Embryonic facial prominence (tissue), 1 donor: Measurements from ENCODE around the gene ATP11A.

Experiments
- DNase-seq: peaks from one replicate; pipeline ENCODE4 v3.0.0-alpha.2; 2016; ENCODE audit errors: extremely low spot score

Gene ATP11A

DNA sequence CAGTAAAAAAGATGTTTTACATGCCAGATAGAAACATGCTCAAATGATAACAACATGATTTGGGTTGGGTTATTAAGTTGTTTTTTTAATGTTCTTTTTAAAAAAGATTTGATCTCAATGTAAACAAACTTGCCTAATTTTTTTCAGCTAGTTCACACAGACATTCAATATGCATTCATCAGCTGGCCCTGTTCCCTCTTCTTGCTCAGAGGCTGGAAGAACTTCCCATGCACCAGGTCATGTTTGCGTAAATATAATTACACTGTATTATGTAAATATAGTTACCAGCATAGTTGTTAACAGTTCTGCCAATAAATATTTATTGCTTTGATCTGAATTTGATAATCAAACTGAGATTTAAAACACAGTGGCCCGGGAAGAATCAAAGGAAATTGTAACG is 70.6 kb downstream of the ATP11A start:
- DNase-seq, result no peak

DNA sequence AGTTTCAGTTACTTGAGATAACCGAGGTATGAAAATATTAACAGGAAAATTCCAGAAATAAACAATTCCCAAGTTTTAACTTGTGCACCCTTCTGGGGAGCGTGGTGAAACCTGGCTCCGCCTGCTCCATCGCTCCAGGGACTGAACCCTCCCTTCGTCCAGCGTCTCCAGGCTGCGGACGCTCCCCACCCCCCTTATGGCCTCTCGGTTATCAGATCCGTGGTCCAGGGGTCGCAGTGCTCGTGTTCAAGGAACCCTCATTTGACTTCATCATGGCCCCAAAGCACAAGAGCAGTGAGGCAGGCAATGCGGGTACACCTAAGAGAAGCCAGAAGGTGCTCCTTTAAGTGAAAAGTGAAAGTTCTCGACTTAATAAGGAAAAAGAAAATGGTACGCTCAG is 71.1 kb downstream of the ATP11A start:
- no peak for DNase-seq

DNA sequence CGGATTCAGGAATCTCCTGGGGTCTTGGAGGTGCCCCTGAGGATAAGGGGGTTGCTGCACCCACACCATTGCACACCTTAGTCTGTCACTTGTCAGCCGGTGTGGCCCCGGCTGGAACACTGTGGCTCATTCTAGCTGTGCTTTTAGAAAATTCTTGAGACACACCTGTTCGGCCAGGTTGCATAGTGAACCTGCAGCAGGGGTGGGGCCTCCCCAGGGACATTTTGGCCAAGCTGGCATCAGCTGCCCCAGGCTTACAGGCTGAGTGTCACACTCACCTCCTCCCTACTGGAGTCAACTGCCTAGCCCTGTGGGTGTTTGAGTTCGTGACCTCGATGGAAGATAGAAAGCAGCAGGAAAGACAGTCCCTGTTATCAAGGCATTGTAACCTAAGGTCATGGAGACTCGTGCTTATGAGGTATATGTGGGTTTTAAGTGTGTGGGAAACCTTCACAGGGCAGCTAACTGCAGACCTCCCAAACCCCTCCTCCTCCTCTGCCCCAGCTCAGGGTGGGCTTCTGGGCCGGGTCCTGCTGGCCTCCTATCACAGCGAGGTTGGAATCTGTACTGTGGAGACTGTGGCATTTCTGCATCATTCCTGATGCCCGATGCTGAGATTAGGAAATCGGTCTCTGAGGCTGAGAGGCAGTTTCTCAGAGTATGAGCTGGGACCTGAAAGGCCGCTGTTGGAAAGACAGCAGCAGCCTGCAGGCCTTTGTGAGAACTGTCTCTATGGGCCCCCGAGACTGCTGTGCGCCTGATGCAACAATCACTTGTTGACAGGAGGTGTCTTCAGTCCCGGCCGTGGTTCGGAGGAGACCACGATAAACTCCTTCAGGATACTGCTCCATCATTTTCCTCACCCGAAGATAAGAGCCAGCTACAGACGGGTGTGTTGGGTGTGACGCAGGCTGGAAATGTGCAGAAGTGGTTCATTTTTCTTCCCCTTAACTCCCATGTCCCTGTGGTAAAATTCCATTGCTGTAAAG is 72.2 kb downstream of the ATP11A start:
- no peak for DNase-seq

DNA sequence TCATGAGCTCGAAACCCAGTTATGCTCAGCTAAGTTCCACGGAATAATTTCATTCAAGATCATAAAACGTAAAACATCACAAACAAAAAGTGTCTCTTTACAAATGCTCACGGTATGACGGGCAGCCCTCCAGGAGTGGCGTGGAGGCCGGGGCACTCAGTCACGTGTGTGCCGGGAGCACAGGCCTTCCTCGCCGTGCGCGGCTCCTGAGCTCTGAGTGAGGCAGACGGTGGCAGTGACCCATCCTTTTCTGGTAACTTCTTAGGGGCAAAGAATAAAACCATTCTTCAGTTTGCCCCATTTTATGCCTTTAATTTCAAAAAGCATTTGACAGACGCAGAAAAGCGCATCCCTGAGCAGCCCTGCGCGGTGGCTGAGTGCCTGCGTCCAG is 72.8 kb downstream of the ATP11A start:
- DNase-seq, result no peak

DNA sequence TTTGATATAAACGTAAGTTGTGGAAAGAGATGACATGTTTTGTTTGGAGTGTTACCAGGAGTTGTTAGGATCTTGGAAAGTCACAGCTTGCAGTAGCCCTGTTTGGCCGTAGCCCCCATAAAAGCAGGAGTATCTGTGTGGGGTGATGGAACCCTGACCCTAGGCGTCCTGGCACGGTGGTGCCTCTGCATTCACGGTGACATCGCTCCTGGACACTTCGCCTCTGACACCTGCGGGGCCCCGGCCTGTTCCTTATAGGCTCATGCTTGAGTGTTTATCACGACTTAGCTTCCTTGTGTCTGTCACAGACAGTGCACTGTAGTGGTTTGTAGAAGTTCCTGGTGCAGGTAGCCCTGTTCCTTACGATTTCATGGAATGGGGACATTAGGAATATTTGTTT is 74.2 kb downstream of the ATP11A start:
- no peak for DNase-seq

DNA sequence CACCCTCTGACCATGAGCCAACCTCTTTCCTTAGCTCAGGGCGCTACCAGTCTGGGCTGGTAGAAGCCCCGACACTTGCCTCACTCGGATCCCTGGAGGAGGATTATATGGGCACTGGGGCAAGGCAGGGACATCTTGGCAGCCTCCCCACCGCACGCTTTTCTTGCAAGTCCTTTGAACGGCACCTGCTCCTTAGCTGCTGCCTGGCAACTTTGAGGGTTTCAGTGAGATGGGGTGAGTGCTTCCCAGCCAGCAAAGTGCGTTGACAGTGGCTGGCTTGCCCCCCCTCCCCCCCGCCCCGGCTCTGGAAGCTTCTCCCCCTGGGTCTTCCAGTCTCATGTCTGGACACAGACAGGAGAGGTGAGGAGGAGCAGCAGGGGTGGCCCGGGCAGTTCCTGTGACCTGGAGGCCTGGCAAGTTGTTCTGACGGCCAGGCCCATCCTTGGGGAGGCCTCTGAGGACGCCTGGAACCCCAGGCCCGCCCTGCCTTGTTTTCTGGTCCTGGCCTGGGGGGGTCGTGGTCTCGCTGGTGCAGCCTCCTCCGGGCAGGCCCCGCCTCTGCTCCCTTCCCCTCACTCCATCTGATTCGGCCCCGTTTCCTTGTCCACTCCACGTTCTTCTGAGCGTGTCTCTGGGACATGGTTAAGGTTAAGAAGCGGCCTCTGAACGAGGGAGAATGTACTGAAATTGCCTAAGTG is 75.2 kb downstream of the ATP11A start:
- DNase-seq, result no peak

DNA sequence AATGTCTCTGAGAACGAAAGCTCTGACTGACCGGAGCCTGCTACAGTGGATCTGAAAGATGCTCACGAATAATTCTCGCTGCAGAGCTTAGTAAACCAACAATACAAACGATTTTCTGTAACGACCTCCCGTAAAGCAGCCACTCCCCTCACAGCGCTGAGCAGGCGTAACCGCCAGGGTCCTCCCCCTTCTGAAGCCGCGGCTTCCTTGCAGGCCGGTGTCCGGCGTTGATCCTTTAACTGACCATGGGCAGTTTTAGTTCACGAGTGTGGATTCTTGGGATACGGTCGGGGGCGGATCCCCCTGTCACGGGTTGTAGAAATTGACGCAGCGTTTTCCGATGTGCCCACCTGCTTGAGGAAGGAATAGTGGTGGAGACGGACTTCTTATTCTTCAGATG is 75.9 kb downstream of the ATP11A start:
- DNase-seq, result no peak

DNA sequence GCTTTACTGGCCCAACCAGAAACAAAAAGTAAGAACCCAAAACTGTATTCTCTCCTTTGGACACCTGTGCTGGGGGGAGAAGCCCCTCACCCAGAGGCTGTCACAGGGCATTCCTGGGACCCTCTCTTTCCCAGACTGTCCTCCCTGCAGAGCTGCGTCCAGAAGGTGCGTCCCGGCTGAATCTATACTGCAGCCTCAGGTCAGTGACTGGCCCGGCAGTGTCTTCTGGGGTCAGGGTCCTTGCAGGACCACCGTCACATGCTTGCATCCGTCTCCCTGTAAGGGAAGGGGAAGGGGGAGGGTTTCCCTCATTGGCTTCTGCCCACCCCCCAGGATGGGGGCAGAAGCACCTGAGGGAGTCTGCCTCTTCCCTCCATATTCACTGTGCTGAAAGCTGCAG is 76.5 kb downstream of the ATP11A start:
- DNase-seq, result no peak

DNA sequence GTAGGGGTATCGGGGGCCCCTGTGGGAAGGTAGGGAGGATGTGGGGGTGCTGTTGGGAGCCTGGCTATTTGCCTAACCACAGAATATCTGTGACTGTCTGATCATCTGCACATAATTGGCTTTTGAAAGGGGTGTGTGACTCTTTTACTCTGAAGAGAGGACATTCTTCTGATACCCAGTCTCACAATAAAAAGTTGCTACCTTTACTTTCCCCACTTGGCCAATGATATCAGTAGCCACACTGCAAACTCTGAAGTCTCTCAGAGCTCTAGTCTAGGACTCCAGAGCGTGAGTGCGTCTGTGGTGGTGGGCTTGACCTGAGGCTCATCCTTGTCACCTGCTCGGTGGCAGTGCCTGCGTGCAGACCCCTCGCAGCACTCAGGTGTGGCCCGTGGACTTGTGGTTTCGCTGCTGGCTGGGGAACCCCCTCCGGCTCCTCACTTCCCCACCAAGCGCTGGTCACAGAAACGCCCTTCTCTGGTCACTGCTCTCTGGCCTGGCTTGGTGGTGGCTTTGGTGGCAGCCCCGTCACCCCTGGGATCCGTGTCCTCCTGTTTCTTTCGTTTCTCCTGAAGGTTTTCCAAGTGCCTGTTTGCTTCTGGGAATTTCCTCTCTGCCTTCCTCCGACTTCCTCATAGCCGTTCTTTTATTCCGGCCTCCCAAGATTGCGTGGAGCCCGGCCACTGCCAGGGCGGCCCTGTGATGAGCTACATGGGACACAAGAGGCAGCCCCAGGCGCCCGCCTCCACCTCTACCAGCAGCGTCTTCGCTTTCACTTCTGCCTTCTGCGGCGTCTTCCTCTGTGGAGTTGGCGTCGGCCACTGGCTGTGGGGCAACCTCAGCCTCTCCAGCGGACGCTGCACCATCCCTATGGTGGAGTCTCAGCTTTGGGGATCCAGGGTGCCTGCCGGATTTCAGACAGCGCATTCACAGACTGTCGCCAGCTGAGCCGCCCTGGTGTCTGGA is 78.0 kb downstream of the ATP11A start:
- DNase-seq, result no peak

DNA sequence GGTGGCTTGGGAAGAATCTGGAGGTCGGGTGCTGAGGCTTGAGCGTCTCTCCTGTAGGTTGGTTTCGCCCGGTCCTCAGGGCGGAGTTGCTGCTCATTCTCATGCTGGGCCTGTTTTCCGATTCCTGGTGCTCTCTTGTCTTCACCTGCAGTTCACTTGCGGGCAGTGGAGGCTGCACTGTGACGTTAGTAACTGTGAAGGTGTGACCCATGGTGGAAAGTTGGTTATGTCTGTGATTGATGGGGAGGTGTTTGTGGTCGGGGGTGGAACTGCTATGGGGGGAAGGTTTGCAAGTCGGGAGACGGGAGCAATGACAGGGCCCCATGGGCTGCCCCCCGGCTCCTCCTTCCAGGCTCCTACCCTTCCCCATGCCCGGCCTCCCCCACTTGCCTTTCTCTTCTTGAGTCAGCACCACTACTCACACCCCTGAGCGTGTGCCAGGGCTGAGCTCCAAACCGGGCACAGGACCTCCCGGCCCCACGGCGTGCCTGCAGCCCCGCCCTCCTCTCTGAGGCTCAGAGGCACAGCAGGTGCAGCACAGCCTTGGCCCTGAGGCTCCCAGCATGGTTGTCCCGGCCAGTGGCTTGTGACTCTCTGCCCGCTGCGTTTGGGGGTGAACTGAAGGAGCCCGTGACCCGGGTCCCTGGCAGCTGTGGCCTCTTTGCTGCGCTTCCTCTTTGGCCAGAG is 79.1 kb downstream of the ATP11A start:
- no peak for DNase-seq

DNA sequence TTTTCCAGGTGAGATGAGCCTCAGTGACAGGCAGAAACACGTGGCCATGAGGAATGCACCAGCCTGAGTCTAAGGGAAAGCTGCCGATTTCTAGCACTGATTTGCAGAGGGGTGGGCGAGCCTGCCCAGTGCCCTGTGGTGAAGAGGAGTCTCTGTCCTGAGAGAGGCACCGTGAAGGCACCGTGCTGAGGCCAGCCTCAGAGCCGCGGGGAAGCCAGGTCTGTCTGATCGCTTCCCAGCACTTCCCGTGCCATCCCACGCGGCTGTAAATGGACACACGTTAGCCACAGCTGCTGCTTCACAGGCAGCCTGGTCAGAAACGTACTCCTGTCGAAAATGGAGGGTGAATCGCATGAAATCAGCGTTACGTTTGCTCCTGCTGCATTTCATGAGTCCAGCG is 79.8 kb downstream of the ATP11A start:
- DNase-seq, result no peak

DNA sequence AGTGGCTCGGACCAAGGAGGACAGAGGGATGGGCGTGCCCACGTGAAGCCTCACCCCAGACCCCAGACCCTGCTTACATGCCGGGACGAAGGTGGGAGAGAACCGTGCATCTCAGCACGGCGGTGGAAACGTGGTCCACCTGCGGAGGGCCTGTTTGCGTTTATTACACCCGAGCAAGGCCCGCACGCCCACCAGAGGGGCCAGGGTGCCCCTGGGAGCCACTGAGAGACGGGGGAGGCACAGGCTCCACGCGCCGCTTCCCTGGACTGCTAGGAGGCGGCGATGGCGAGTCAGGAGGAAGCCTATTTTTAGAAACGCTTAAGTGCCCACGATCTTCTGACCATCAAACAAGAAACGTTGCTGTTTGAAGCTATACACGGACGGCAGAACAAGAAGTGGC is 80.7 kb downstream of the ATP11A start:
- no peak for DNase-seq

DNA sequence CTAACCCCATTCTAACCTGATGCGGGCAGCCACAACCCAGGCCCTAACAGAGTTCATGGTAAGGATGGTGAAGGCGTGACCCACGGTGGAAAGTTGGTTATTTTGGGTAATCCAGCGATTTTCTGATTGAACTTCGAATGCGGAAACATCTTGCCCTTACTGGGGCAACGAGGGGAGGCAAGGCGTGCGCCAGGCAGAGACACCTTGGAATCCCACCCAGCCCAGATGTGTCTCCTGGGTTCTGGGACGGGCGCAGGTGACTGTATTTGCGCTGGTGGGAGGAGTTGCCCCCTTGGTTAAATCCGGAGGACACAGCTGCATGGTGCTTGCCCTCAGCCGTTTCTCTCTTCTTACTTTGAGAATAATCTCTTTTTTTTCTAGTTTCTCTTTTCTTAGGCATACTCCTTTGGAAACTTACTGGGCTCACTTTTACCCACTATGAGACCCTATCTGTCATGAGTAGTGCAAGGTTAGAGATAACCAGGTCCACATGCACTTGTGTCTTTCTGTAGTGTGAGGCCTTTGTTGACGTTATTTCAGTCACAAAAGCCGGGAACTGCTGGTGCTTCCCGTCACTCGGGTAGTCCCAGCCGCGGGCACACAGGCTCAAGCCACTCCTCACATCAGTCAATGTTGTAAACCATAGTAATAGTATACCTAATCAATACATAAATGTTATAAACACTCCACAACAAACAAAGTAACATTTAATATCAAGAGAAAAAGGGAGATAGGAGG is 81.5 kb downstream of the ATP11A start:
- DNase-seq, result no peak

DNA sequence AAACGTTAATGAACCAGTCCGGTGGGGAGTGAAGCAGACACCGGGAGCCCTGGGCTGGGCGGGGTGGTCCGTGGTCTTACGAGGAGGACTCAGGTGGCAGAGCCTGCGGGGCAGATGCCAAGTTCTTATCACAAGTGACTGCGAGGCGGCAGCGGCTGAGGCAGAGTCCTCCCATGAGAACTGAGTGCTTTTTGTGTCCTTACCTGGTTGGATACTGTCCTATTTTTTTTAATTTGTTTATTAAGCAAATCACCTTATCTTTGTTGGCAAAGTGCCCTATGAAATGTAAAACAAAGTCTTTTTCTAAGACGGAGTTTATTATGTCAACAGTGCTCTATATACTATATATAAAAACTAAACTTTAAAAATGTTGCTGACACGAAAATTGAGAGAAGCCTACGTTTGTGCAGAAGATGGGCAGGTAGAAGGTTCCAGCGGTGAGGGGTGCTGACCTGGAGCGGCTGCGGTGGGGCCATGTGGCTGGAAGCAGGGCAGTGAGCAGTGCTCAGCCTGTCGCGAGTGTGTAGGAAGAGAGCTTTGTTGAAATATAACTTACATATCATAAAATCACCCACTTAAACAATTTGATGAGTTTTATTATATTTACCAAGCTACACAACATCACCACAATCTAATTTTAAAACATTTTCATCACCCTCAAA is 82.2 kb downstream of the ATP11A start:
- no peak for DNase-seq

DNA sequence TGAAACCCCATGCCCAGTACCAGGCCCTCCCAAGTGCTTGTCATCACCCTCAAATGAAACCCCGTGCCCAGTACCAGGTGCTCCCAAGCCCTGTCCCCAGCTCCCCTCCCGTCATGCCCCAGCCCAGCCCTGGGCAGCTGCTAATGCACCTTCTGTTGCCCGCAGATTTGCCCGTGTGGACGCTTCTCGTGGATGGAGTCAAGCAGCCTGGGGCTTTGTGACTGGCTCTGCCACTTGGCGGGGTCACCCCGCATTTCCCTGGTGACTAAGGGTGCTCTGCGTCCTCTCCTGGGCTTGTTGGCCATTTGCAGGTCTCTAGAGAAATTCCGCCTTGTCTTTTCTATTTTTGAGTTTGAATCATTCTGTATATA is 82.7 kb downstream of the ATP11A start:
- no peak for DNase-seq

DNA sequence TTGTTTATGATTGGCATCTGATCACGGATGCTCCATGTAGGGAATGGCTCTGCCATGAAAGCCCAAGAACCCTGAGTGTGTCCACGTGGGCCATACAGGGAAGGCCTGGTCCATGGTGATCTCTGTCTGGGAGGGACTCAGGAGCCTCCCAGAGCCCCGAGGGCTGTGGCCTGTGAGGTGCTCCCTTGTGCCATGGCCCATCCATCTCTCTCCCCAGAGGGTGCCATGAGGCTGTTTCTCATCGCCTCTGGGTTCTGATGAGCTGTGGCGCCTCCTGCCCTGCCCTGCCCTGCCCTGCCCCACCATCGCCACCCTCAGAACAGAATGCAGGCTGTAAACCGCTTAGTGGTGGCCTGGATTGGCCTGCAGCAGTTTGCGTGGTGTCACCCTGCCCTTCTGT is 83.1 kb downstream of the ATP11A start:
- DNase-seq, result no peak

DNA sequence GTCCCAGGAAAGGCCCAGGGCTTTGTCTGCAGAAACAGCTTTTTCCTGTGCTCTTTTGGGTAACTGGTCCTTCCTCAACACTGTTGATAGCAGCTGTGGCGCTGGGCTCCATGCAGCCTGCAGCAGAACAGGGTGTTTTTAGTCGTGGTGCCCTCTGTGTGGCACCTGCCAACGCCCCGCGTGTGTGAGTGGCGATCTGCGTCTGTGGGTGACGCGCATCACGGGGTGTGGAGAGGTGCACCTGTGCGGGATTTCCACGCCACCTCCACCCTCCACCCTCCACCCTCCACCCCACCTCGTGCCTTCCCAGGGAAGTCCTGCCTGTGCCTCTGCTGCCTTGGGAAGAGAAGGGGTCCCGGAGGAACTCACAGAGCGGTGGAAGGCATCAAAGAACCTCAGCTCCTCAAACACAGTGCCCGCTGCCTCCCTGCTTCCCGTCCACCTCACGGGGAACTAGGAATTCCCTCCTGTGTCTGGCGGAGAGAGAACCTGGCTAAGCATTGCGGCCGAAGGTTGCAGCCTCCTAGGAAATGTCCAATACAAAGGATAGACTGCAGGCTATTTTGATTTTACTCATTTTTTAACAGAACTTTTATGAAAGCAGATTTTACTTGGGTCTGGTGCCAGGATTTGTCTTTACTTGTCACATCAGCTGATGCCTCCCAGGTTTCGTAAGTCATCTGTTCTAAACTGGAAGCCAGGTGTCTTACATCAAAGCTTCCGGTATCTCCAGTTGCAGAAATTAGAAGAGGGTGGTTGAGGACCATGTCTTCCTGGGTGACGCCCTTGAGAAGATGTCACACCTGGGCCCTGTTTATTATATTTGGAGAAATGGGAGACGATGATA is 84.0 kb downstream of the ATP11A start:
- no peak for DNase-seq

DNA sequence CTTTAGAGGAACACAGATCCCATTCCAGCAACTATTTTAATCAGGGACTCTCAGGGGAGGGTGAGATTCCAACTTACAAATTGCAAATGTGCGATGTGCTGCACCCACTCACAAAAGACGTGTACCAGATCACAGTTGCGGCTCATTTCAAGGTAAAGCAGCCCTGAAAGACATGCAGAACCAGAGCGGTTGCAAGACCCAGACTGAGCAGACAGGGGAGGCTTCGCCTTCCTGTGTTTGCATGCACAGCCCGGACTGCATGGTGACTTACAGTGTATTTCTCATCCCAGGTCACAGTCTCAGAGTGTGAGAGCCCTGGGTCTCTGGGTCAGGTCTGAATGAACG is 84.6 kb downstream of the ATP11A start:
- no peak for DNase-seq

DNA sequence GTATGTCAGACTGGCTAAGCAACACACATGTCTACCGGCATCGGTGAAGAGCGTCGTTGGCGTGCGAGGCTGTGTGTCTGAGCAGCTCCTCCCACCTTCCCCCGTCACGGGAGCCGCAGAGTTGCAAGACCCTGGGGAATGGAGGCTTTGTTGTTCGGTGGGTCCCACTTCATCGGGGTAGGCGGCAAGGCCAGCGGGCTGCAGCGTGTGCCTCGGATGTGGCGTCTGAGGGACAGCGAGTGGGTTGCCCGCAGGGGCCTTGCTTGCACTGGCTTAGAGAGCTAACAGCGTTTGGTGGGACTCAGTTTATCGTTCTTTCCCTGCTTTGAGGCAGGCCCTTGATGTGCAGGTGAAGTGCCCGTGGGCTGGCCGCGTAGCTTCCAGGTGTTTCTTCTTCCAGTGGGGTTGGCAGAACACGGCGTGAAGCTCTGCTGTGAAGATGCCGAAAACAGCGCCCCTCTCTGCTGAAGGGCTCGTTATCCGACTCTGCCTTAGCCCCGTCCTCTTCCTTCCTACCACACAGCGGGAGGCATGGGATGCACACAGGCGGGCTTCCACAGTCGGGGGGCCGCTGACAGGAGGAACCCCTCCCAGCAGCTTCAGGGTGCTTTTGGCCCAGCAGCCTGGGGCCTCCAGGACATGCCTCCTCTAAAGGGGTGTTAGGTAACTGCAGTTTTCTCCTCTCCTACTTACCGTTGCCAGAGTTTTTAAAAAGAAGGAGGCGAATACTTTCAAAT is 85.2 kb downstream of the ATP11A start:
- DNase-seq, result no peak
